ENCODE results near the gene EZR.

GRCh38 chr6:158758941-158759479 is 60.2 kb downstream of the EZR start:
- TF ChIP-seq EZH2 (IDR thresholded peaks at IDR 0.05) (no peak), POLR2AphosphoS5 (IDR thresholded peaks at IDR 0.05; ENCODE audit: borderline replicate concordance, low read depth, low read length) (no peak)

Measured in SK-N-MC (cell line).